OCI-LY3 (cell line): ENCODE data around the gene MCC.
A peak's percentile ranks its signal among the peaks of the same experiment; 100 is the strongest.

Experiments used
- H2AFZ ChIP-seq: fragments of 200-600, 300-600 bp; shearing (Covaris generic); 2 replicates; pipeline ENCODE4 v1.6.0; 2014; ENCODE audit warnings: antibody characterized with exemption, low read depth, low read length
- H3K27ac ChIP-seq: fragments of 200-600, 300-600 bp; sonication (generic); 2 replicates; pipeline ENCODE4 v1.5.1; 2014; ENCODE audit warnings: mild to moderate bottlenecking, low read length, moderate library complexity, mixed read lengths
- H3K27me3 ChIP-seq: fragments of 200-600, 300-600 bp; sonication (generic); 2 replicates; pipeline ENCODE4 v1.6.1; 2014; ENCODE audit warnings: low read depth, low read length, mixed read lengths
- H3K36me3 ChIP-seq: fragments of 200-600, 300-600 bp; sonication (generic); replicated peaks from 2 replicates; pipeline ENCODE3; 2014; ENCODE audit warnings: low read depth, low read length, mixed read lengths
- H3K4me1 ChIP-seq: fragments of 300-600, 200-600 bp; sonication (generic); 2 replicates; pipeline ENCODE4 v1.6.1; 2014; ENCODE audit warnings: low read length, mixed read lengths
- H3K4me2 ChIP-seq: fragments of 200-600, 300-600 bp; sonication (generic); 2 replicates; pipeline ENCODE4 v1.6.1; 2014; ENCODE audit warnings: low read length, mixed read lengths
- H3K4me3 ChIP-seq: fragments of 300-600, 200-600 bp; sonication (generic); 2 replicates; pipeline ENCODE4 v1.5.1; 2014; ENCODE audit warnings: antibody characterized with exemption, mild to moderate bottlenecking, low read length, moderate library complexity
- H3K79me2 ChIP-seq: fragments of 300-600, 200-600 bp; shearing (Covaris generic); 2 replicates; pipeline ENCODE4 v1.6.1; 2014; ENCODE audit warnings: mild to moderate bottlenecking, low read length, mixed read lengths
- H3K9ac ChIP-seq: fragments of 300-600, 200-600 bp; shearing (Covaris generic); 2 replicates; pipeline ENCODE4 v1.6.0; 2014; ENCODE audit warnings: mild to moderate bottlenecking, low read length, moderate library complexity
- H3K9me3 ChIP-seq: fragments of 200-600, 300-600 bp; shearing (Covaris generic); 2 replicates; pipeline ENCODE4 v1.6.1; 2014; ENCODE audit warnings: low read length, mixed read lengths; ENCODE audit not compliant: insufficient read depth
- H4K20me1 ChIP-seq: fragments of 200-600, 300-600 bp; sonication (generic); 2 replicates; pipeline ENCODE4 v1.6.1; 2016; ENCODE audit warnings: low read length, mixed read lengths; ENCODE audit not compliant: insufficient read depth
- CTCF ChIP-seq: fragments of 200-600, 300-600 bp; sonication (generic); IDR thresholded peaks from 2 replicates; pipeline ENCODE4 v1.5.1; 2014; ENCODE audit warnings: antibody characterized with exemption, low read length, low read depth
- EZH2phosphoT487 ChIP-seq: fragments of 200-600 bp; shearing (Covaris generic); IDR thresholded peaks from 2 replicates; pipeline ENCODE4 v1.6.1; 2018; ENCODE audit warnings: antibody characterized with exemption, mixed run types, low read depth

Gene MCC

GRCh38 chr5:113293068-113293974, 194.9 kb downstream of the MCC start:
- H3K4me1 ChIP-seq = peaks cover 9% of the 10 kb centered on the region
- no peaks in the 10 kb centered on the region for H3K36me3 ChIP-seq
- H3K27ac ChIP-seq = no peak overlapping the region
- H3K4me2 ChIP-seq = peak overlapping the region; percentile 97
- H3K9ac ChIP-seq = no peak overlapping the region
- H3K79me2 ChIP-seq = no peaks in the 10 kb centered on the region
- H3K27me3 ChIP-seq = peaks cover 17% of the 10 kb centered on the region
- TF ChIP-seq CTCF (no peak), EZH2phosphoT487 (no peak)
- H3K4me3 ChIP-seq = no peak overlapping the region
- no peaks in the 10 kb centered on the region for H3K9me3 ChIP-seq
- no peaks in the 10 kb centered on the region for H4K20me1 ChIP-seq
- no peak overlapping the region for H2AFZ ChIP-seq

GRCh38 chr5:113292462-113292861, 195.8 kb downstream of the MCC start:
- Histone ChIP-seq H3K4me3 (no peak overlapping the region), H3K36me3 (no peaks in the 10 kb centered on the region), H3K9ac (no peak overlapping the region), H3K9me3 (no peaks in the 10 kb centered on the region), H3K27me3 (peaks cover 17% of the 10 kb centered on the region), H3K4me1 (peaks cover 4% of the 10 kb centered on the region; the same call in 1 of the 2 replicates), H2AFZ (no peak overlapping the region), H3K27ac (no peak overlapping the region), H3K79me2 (no peaks in the 10 kb centered on the region), H4K20me1 (no peaks in the 10 kb centered on the region), H3K4me2 (no peak overlapping the region)
- TF ChIP-seq CTCF (no peak), EZH2phosphoT487 (no peak)

GRCh38 chr5:113283558-113283957, 204.7 kb downstream of the MCC start:
- Histone ChIP-seq H3K4me3 (no peak overlapping the region), H3K79me2 (no peaks in the 10 kb centered on the region), H3K4me2 (no peak overlapping the region), H3K4me1 (peaks cover 5% of the 10 kb centered on the region; the same call in 1 of the 2 replicates), H3K27ac (no peak overlapping the region), H3K27me3 (no peaks in the 10 kb centered on the region), H3K36me3 (no peaks in the 10 kb centered on the region), H2AFZ (no peak overlapping the region), H3K9ac (no peak overlapping the region), H3K9me3 (no peaks in the 10 kb centered on the region), H4K20me1 (no peaks in the 10 kb centered on the region)
- no peak for TF ChIP-seq CTCF
- TF ChIP-seq EZH2phosphoT487 = no peak

- no peak overlapping the region for H3K4me2 ChIP-seq
- H2AFZ ChIP-seq = no peak overlapping the region
- H3K27ac ChIP-seq = no peak overlapping the region
- H3K9ac ChIP-seq = no peak overlapping the region
- no peak overlapping the region for H3K4me3 ChIP-seq
- no peaks in the 10 kb centered on the region for H3K27me3 ChIP-seq
- no peaks in the 10 kb centered on the region for H3K9me3 ChIP-seq
- no peaks in the 10 kb centered on the region for H3K36me3 ChIP-seq
- H3K79me2 ChIP-seq = no peaks in the 10 kb centered on the region
- peaks cover 6% of the 10 kb centered on the region; the same call in 1 of the 2 replicates for H3K4me1 ChIP-seq
- TF ChIP-seq EZH2phosphoT487 (no peak), CTCF (no peak)
- H4K20me1 ChIP-seq = no peaks in the 10 kb centered on the region
Observed at GRCh38 chr5:113282472-113282871, 205.8 kb downstream of the MCC start.
